GM19463 (cell line): ENCODE data around the gene ETS1.
A peak's percentile ranks its signal among the peaks of the same experiment; 100 is the strongest.

Experiments
- ATAC-seq: cut with Tn5 transposase; IDR thresholded peaks from one replicate; pipeline ENCODE4 v1.9.1; 2021; ENCODE audit warnings: mild to moderate bottlenecking, moderate library complexity; ENCODE audit not compliant: unreplicated experiment

ETS1 gene

DNA sequence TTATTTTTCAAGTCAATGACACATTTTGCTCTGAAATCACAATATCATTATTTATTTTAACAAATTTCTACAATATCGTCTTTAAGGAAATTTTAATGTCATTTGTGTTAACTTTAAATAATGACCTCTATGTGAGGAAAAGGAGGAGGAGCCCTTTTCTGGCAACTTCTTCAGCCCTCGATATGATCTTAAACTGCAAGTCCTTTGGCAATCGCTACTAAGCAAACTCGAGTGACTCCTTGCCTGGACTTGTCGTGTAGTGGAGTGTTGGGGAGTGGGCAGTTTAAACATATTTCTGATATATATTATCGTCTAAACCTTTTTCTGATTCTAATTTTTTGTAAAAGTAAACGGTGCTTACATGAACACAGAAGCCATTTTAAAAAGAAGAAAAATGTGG is 16.7 kb downstream of the ETS1 start:
- no peak for ATAC-seq

DNA sequence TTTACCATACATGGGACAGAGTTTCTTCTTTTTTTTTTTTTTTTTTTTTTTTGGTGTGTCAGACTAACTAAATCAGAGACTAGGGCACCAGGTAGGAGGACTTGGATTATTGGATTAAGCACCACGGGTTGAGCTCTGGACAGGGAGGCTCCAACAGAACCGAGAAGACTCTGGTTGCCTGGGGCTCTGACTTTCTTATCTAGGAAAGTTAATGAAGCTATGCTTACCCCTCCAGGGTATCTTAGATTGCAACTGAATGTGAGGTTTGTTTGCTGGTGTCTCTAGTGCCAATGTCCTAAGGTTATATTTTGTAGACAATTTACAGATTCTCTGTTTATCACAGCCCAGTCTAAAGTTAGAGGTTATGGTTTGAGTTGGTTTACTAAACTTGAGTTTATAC is 18.1 kb downstream of the ETS1 start:
- no peak for ATAC-seq

DNA sequence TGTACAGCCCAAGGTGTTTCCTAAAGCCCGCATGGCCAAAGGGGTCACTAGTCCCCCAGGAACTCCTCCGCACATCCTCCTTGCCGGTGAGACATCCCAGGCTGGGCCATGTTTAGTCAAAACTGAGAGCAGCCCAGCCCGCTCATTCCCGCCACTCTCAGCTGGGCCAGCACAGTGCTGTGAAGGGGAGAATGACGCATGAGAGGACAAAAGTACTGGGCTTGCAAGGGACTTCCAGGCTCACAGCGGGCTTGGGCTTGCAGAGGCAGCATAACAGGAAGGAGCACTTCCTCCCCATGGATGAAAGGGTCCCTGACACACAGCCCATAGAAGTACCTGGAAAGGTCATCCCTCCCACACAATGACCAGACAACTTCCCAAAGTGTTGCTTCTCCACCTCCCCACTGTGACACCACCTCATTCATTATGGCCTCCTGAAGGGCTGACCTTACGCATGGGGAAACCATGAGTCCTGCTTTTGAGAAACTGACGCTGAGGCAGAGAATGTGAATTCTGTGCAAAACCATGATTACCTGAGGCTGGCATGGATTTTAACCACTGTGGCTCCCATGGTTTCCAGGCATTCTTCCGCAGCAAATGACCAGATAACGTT is 19.1 kb downstream of the ETS1 start:
- no peak for ATAC-seq

DNA sequence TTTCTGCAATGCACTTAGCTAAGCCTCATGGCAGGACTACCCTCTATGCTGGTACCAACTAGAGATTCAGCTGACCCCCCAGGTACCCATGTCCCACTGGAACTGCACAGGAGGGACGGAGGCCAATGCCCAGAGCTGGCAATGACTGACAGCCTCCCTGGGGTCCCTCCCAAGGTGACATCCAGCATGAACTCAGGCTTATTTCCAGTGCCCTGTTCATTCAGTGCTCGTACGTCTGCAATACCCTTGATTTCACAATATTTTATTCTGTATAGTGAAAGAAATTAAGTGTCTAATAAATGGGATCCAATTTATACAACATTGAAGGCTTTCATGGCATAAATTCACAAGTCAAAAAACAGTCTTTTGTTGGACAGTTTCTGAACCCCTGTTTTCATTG is 20.2 kb downstream of the ETS1 start:
- no peak for ATAC-seq

- ATAC-seq, result no peak
These were observed 21.5 kb downstream of the ETS1 start for GRCh38 chr11:128565881-128566280.

DNA sequence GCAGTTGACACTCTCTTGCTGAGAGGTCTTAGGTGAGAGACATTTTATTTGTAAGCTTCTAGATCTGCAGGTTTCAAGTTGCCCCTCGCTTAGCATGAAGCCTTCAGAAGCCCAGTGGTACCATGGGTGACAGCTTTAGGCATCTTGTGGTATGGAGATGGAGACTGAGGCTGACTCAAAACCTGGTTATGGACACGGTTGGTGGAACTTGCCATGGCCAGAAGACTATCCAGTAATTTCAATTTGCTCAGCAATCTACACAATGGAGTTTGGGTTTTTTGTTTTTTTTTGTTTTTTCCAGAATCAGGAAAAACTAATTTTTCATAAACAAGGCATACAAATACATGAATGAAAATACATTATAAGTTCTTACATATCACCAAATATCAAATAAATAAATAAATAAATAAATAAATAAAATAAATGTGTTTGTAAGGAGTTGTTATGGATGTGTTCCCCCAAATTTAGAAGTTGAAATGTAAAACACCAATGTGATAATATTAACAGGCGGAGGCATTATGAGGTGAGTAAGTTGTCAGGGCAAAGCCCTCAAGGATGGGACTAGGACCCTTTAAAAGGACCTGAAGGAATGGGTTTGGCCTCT is 22.6 kb downstream of the ETS1 start:
- no peak for ATAC-seq

DNA sequence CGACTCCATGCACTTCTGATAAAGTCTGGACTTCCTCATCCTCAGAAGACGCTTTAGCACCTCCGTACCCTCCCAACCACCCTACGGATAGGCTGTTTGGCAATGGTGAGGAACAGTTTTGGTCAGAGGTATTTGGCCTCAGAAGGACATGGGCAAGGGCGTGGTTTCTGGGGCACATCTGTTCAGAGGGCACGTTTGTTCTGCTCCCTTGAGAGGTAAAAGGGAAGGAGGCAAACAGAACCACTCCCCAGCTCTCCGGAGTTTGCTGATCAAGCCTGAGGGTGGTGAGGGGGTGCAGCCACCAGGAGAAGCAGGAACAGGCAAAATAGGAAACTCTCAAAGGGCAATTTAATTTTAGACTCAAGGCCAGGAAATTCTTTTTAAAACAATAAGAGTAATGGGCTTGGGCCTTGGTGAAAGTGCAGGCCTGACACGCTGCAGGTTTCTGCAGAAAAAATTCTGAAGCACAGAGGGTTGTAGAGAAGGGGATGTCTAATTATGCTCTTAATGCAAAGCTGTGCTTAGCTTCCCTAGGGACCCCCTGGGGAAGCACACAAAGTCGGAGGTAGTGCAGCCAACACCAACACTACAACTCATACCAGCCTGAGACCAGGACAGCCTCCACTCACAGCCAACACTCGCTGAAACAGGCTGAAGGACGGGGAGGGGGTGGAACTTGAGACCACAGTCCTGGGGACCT is 23.3 kb downstream of the ETS1 start:
- ATAC-seq, result no peak

- ATAC-seq, result no peak
These were observed 24.1 kb downstream of the ETS1 start for GRCh38 chr11:128563308-128563707.

DNA sequence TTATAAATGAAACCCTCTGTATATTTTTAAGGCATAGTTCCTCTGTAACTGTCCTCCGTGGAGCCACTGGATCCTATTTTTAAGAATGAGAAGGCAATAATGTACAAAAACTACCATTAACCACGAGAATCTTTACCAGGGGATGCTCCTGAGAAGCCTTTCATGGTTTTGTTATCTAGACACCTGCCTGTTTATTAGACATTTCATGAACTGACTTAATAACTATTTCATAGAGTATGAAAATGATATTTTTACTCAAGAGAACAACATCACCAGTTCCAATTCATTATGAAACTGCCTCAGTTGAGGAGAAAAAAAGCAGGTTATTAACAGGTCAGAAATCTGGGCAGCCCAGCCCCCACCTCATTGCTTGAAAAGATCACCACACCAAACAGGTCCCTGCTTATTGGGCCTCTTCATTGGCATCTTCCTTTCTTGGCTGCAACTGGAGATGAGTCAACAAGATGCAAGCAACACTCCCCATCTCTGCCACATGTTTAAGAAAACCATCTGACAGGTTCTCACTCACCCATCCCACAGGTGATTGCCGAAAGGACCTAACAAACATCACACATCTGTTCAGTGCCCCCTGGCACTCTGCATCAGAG is 27.8 kb downstream of the ETS1 start:
- ATAC-seq, result no peak

GRCh38 chr11:128555606-128556005 is 31.8 kb downstream of the ETS1 start:
- no peak for ATAC-seq

- no peak for ATAC-seq
These were observed 33.5 kb downstream of the ETS1 start for GRCh38 chr11:128553662-128554362.

DNA sequence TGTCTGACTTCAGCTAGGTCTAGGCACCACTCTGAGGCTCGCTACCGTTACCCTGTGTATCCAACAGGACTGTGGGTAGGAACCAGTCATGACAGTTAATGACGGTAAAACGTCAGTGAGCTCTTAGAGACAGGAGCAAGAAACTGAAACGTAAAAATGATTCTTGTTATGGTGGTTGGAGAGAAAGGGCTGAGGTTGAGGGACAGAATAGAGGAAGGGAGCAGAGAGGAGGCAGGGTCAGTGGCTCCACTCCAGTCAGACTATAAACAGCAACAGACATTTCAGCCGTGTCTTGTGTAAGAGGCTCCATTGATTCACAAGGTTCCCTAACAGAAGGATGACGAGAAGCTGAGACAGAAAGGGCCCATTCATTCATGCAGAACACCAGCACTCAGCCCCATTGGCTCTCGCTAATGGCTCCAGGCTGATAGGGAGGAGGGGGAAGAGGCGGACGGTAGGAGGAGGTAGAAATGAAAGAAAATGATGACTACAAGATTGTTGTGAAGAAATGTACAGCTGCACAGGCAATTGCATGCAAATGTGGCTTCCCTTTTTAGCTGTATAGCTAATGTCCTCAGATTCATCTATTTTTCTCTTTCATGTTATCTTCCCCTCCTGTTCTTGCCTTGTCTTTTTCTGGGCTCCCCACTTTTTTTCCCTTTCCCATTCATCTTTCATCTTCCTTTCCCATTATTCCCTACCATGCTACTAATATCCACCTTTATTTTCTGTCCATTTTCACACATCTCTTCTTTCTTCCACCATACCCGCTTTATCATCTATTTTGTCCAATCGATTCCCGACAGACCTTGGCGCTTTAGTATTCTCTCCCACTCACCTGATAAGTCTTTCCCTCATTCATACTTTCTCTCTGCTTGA is 34.3 kb downstream of the ETS1 start:
- ATAC-seq, result peak; percentile 61

DNA sequence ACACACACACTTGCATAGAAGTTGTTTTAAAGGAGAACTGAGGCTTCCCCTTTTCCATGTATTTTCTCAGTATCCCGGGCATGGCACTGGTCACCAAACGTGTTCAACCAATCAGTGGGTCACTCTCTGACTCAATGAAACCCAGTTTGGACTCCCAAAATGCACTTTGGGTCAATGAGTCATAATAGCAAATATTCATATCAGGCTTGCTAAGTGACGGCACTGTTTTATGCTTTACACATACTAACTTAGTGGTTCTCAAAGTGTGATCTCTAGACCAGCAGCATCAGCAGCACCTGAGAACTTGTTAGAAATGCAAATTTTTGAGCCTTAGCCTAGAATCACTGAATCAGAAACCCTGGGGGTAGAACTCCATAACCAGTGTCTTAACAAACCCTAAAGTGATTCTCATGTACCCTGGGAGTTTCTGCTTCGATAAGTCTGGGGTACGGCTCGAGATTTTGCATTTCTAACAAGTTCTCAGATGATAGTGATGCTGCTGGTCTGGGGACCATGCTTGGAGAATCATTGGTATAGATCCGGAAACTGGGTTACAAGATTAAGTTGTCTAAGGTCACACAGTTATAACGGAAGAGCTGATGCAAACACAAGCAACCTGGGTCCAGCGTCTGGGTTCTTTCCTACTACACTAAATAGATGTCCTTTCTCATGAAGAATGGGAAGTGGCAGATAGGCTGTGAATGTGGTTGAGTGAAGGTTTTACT is 35.6 kb downstream of the ETS1 start:
- peak; percentile 51 for ATAC-seq

DNA sequence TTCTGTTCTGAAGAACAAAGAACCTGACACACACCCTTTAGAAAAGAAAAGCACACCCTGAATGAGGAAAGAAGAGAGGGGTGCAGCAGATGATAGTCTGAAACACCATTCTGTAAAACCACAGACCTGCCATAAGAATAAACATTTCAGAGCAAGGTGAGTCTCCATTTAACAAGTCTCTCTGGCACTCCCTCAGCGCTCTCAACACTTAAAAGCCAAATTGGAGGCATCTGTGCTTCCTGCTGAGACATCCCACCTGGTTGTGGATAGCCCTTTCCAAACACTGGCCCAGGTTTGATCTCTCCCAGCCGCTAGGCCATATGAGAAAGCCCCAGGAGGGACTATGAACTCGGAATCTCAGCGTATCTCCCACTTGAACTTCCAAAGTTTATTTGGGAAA is 36.3 kb downstream of the ETS1 start:
- no peak for ATAC-seq

GRCh38 chr11:128550261-128550821 is 37.0 kb downstream of the ETS1 start:
- ATAC-seq, result no peak

DNA sequence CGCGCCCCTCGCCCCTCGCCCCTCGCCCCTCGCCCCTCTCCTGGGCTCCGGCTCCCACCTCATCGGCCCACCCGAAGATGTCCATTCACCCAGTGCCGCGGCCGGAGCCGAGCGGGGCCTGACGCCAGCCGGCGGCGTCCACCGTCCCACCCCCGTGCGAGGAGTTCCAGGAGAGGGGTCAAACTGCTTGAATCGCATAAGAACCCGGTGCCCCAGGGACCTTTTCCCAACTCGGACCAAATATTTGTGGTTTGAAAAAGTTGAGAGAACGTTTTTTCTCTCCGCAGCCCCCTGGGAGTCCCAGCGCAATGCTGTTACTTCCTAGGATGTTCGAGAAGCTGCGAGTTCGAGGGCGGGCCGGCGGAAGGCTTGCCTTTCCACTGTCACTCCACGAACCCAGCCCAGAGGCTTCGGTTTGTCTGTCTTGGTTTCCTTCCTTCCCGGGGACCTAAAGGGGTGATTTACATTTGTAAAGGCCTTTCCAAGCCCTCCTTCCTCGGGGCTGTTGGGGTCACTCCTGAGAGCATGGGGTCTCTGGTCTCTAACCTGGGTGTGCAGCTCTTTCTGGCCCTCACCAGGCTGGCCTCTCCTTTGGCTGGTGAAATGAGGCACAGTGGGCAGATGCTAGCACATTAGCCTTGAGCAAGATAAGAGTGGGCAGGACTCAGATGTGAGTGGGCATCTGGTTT is 38.0 kb downstream of the ETS1 start:
- ATAC-seq, result no peak

GRCh38 chr11:128548649-128549255 is 38.6 kb downstream of the ETS1 start:
- ATAC-seq, result no peak

DNA sequence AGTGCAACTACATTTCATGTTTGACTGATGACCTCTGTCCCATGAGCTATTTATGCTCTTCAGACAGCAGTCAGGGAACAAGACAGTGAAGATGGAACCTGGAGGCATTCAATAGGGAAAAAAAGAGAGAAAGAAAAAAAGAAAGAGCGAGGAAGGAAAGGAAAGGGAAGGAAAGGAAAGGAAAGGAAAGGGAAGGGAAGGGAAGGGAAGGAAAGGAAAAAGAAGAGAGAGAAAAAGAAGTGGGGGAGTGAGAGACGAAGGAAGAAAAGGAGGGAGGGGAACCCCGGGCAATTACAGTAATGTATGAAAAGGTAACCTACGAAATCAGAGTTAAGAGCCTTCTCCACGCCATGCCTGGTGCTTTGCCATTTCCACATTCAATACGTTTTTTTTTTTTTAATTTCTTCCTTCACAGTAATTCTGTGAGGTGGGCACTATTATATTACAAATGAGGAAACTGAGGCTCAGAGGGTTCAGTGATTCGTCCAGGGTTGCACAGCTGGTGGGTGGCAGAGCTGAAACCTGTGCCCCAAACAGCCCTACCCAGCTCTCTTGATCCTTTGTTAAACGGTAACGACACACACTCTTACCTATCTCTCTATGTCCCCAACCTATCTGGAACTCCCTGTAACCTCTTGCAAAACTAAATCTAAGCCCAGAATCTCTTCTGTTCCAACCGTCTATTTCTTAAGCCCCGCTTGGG is 39.3 kb downstream of the ETS1 start:
- ATAC-seq, result no peak
